HepG2 (cell line): ENCODE results near the gene SYNJ2.

Source experiments
- HBP1 ChIP-seq: IDR thresholded peaks from 2 replicates; pipeline ENCODE4 v1.6.1; 2016; ENCODE audit warnings: low read depth, control low read depth
- SRSF9 ChIP-seq: fragments of 200-400 bp; formaldehyde crosslinking; IDR thresholded peaks from 2 replicates; pipeline ENCODE4 v1.6.1; 2018; ENCODE audit warnings: borderline replicate concordance, mild to moderate bottlenecking, low read depth, low read length; ENCODE audit not compliant: insufficient read depth, poor library complexity, severe bottlenecking
- ZBTB26 ChIP-seq: IDR thresholded peaks from 2 replicates; pipeline ENCODE4 v1.6.1; 2016; ENCODE audit warnings: missing compliant biosample characterization, missing genetic modification reagents, borderline replicate concordance

GRCh38 chr6:157989541-157990289, 8.1 kb downstream of the SYNJ2 start:
- TF ChIP-seq SRSF9 (no peak), HBP1 (CRISPR knock-in tag) (no peak), ZBTB26 (no peak)
